ENCODE measurements around the gene GPX5. TPM values are rescaled to one million over a fixed set of nuclear protein-coding genes. Genes with fewer than 3 reads are reported as not detected.

GPX5 gene
- total and polyA plus RNA-seq, 2 experiments from 2014 or later, result not detected

- H3K36me3 Mint-ChIP-seq (ENCODE audit: low read depth), result no peaks in the 10 kb centered on the region
- H3K27ac Mint-ChIP-seq, result no peak overlapping the region
- no peaks in the 10 kb centered on the region for H3K9me3 Mint-ChIP-seq
- DNase-seq (ENCODE audit: low spot score) (no peak), ATAC-seq (no peak)
- TF ChIP-seq EZH2 (IDR thresholded peaks at IDR 0.05; ENCODE audit: low read depth, unreplicated experiment) (no peak), STAT1 (IDR thresholded peaks at IDR 0.05; ENCODE audit: unreplicated experiment) (no peak), CREB1 (CRISPR knock-in tag; IDR thresholded peaks at IDR 0.05; ENCODE audit: low read depth) (no peak), ZNF331 (CRISPR knock-in tag; IDR thresholded peaks at IDR 0.05; ENCODE audit: low read depth) (no peak)
- H3K9me2 ChIP-seq (ENCODE audit: insufficient read depth), result no peaks in the 10 kb centered on the region
- no peaks in the 10 kb centered on the region for H4K20me1 ChIP-seq (replicated peaks; ENCODE audit: insufficient read depth)
- H3K27me3 ChIP-seq (ENCODE audit: insufficient read depth), result no peaks in the 10 kb centered on the region
- peaks cover 3% of the 10 kb centered on the region for H3K27me3 Mint-ChIP-seq (ENCODE audit: insufficient read depth, low read depth, poor library complexity)
- H3K79me2 ChIP-seq (replicated peaks; ENCODE audit: insufficient read depth), result no peaks in the 10 kb centered on the region
- H3K4me2 ChIP-seq, result no peak overlapping the region
- H3K4me3 Mint-ChIP-seq, result no peak overlapping the region
- H3K27ac ChIP-seq (ENCODE audit: low read depth), result no peak overlapping the region
- H3F3A ChIP-seq (replicated peaks; ENCODE audit: low read depth), result no peaks in the 10 kb centered on the region
- peaks cover 2% of the 10 kb centered on the region; the same call in 1 of the 3 replicates for H3K4me1 Mint-ChIP-seq
- no peak overlapping the region for H2AFZ ChIP-seq
- H3K4me1 ChIP-seq (ENCODE audit: insufficient read depth), result no peaks in the 10 kb centered on the region
- H3K4me3 ChIP-seq, result no peak overlapping the region
- H3K36me3 ChIP-seq (ENCODE audit: insufficient read depth), result no peaks in the 10 kb centered on the region
These were observed 44.1 kb downstream of the GPX5 start for GRCh38 chr6:28569748-28570147.

- no peaks in the 10 kb centered on the region for H4K20me1 ChIP-seq (replicated peaks; ENCODE audit: insufficient read depth)
- H3K79me2 ChIP-seq (replicated peaks; ENCODE audit: insufficient read depth), result 0 out of 2 replicates have a peak, but pooled peaks cover 4% of the 10 kb centered on the region
- no peak overlapping the region for H2AFZ ChIP-seq
- no peak overlapping the region for H3K4me2 ChIP-seq
- H3K27me3 ChIP-seq (ENCODE audit: insufficient read depth), result no peaks in the 10 kb centered on the region
- no peak for ATAC-seq
- H3K27ac Mint-ChIP-seq, result no peak overlapping the region
- H3K27ac ChIP-seq (ENCODE audit: low read depth), result no peak overlapping the region
- H3K4me1 ChIP-seq (ENCODE audit: insufficient read depth), result peaks cover under 1% of the 10 kb centered on the region
- H3K9me3 Mint-ChIP-seq, result no peaks in the 10 kb centered on the region
- no peaks in the 10 kb centered on the region for H3K36me3 Mint-ChIP-seq (ENCODE audit: low read depth)
- H3K36me3 ChIP-seq (ENCODE audit: insufficient read depth), result no peaks in the 10 kb centered on the region
- H3K27me3 Mint-ChIP-seq (ENCODE audit: insufficient read depth, low read depth, poor library complexity), result no peaks in the 10 kb centered on the region
- no peak overlapping the region for H3K4me3 ChIP-seq
- H3F3A ChIP-seq (replicated peaks; ENCODE audit: low read depth), result no peaks in the 10 kb centered on the region
- no peaks in the 10 kb centered on the region for H3K4me1 Mint-ChIP-seq
- no peak for TF ChIP-seq JUNB (IDR thresholded peaks at IDR 0.05; ENCODE audit: unreplicated experiment)
- no peak for DNase-seq (ENCODE audit: low spot score)
- H3K4me3 Mint-ChIP-seq, result no peak overlapping the region
- no peaks in the 10 kb centered on the region for H3K9me2 ChIP-seq (ENCODE audit: insufficient read depth)
These were observed 54.8 kb downstream of the GPX5 start for GRCh38 chr6:28580475-28580874.

GRCh38 chr6:28583463-28583862, 57.8 kb downstream of the GPX5 start:
- Histone ChIP-seq H3F3A (replicated peaks; ENCODE audit: low read depth) (peaks cover 7% of the 10 kb centered on the region; the same call in 1 of the 2 replicates), H2AFZ (no peak overlapping the region), H4K20me1 (replicated peaks; ENCODE audit: insufficient read depth) (no peaks in the 10 kb centered on the region), H3K4me2 (no peak overlapping the region), H3K4me1 (ENCODE audit: insufficient read depth) (peaks cover 17% of the 10 kb centered on the region), H3K27ac (ENCODE audit: low read depth) (no peak overlapping the region), H3K4me3 (no peak overlapping the region), H3K36me3 (ENCODE audit: insufficient read depth) (no peaks in the 10 kb centered on the region), H3K9me2 (ENCODE audit: insufficient read depth) (no peaks in the 10 kb centered on the region), H3K79me2 (replicated peaks; ENCODE audit: insufficient read depth) (0 out of 2 replicates have a peak, but pooled peaks cover 4% of the 10 kb centered on the region), H3K27me3 (ENCODE audit: insufficient read depth) (no peaks in the 10 kb centered on the region)
- H3K27me3 Mint-ChIP-seq (ENCODE audit: insufficient read depth, low read depth, poor library complexity), result no peaks in the 10 kb centered on the region
- no peaks in the 10 kb centered on the region; the same call in 2 of the 3 replicates for H3K9me3 Mint-ChIP-seq
- H3K27ac Mint-ChIP-seq, result no peak overlapping the region
- no peak overlapping the region for H3K4me3 Mint-ChIP-seq
- DNase-seq (ENCODE audit: low spot score), result no peak
- H3K4me1 Mint-ChIP-seq, result peaks cover 9% of the 10 kb centered on the region
- H3K36me3 Mint-ChIP-seq (ENCODE audit: low read depth), result no peaks in the 10 kb centered on the region
- no peak for ATAC-seq
- TF ChIP-seq POLR2AphosphoS5 (IDR thresholded peaks at IDR 0.05; ENCODE audit: low read depth) (no peak), JUNB (IDR thresholded peaks at IDR 0.05; ENCODE audit: unreplicated experiment) (no peak), ETS1 (IDR thresholded peaks at IDR 0.05) (no peak), CTCF (conservative IDR thresholded peaks at IDR 0.05; ENCODE audit: low read depth in 2 of 2) (no peak), EZH2 (IDR thresholded peaks at IDR 0.05; ENCODE audit: low read depth, unreplicated experiment) (no peak), NANOG (IDR thresholded peaks at IDR 0.05; ENCODE audit: borderline replicate concordance) (no peak)

All from GM23338 (cell line).